Measurements from ENCODE around the gene NOX4. TPM values are rescaled to one million over a fixed set of nuclear protein-coding genes. Genes with fewer than 3 reads are reported as not detected.
"Not testable (repeated sequence)": the region's sequence is repeated elsewhere in the genome, so short reads cannot be mapped to it uniquely, and the experiment has no call there.

NOX4 gene
- total RNA-seq, 1 experiment from 2014 or later: not detected

DNA sequence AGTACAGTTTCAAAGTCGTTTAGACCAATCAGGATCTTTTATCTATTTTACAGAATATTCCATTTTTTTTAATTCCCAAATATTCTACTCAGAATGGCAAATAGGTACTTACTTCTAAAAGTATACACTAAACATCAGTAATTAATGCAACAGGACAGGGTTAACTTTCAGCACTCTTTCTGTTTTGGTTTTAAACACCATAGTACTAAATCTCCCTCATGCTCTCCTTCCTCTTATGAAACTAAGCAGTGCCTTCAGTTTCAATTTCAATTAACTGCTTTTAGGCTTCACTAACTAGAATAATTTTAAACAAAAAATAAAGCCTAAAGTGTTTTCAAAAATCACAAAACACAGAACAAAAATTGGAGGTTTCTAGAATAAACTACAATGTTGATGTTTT, 57.9 kb downstream of the NOX4 start:
- Histone ChIP-seq H3K27me3 (ENCODE audit: insufficient read depth, low read depth) (no peaks in the 10 kb centered on the region), H3F3A (ENCODE audit: insufficient read depth, low read depth) (no peaks in the 10 kb centered on the region), H3K4me3 (no peak overlapping the region), H3K9me3 (ENCODE audit: insufficient read depth, low read depth) (no peaks in the 10 kb centered on the region), H3K36me3 (ENCODE audit: low read depth) (no peaks in the 10 kb centered on the region), H3K9me2 (ENCODE audit: insufficient read depth) (0 out of 2 replicates have a peak, but pooled peaks cover 4% of the 10 kb centered on the region), H3K27ac (no peak overlapping the region), H2AFZ (no peak overlapping the region), H4K20me1 (ENCODE audit: insufficient read depth) (no peaks in the 10 kb centered on the region), H3K4me2 (no peak overlapping the region), H3K4me1 (replicated peaks; ENCODE audit: insufficient read depth) (no peaks in the 10 kb centered on the region), H3K79me2 (ENCODE audit: low read depth) (no peaks in the 10 kb centered on the region)
- DNase-seq: no peak
- POLR2A ChIA-PET (ENCODE audit: unreplicated experiment): no interaction called here
- TF ChIP-seq, protein P1, sequence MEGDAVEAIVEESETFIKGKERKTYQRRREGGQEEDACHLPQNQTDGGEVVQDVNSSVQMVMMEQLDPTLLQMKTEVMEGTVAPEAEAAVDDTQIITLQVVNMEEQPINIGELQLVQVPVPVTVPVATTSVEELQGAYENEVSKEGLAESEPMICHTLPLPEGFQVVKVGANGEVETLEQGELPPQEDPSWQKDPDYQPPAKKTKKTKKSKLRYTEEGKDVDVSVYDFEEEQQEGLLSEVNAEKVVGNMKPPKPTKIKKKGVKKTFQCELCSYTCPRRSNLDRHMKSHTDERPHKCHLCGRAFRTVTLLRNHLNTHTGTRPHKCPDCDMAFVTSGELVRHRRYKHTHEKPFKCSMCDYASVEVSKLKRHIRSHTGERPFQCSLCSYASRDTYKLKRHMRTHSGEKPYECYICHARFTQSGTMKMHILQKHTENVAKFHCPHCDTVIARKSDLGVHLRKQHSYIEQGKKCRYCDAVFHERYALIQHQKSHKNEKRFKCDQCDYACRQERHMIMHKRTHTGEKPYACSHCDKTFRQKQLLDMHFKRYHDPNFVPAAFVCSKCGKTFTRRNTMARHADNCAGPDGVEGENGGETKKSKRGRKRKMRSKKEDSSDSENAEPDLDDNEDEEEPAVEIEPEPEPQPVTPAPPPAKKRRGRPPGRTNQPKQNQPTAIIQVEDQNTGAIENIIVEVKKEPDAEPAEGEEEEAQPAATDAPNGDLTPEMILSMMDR (conservative IDR thresholded peaks at IDR 0.05): no peak
- no peak for TF ChIP-seq EZH2 (IDR thresholded peaks at IDR 0.05; ENCODE audit: low read depth)
- CTCF ChIA-PET: no interaction called here
- intact Hi-C loops (cut with micrococcal nuclease; ENCODE audit: unreplicated experiment): no loop called here
- no TSS peak for BruUV-seq (replicated peaks)

DNA sequence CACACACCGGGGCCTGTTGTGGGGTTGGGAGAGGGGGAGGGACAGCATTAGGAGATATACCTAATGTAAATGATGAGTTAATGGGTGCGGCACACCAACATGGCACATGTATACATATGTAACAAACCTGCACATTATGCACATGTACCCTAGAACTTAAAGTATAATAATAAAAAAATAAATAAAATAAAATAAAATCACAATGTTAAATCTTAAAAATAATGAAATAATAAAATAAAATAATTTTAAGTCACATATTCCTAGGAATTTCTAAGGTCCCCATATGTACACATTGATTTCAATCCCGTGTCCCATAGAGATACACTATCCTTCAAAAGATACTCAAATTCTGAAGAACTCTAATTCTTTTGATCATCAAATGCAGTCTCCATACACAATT, 59.0 kb downstream of the NOX4 start:
- H3K4me3 ChIP-seq; H3K9me2 ChIP-seq (ENCODE audit: insufficient read depth); H2AFZ ChIP-seq; H3K27ac ChIP-seq; H3F3A ChIP-seq (ENCODE audit: insufficient read depth, low read depth); BruUV-seq (replicated peaks); CTCF ChIA-PET; H3K79me2 ChIP-seq (ENCODE audit: low read depth); H3K36me3 ChIP-seq (ENCODE audit: low read depth); H3K9me3 ChIP-seq (ENCODE audit: insufficient read depth, low read depth); DNase-seq; intact Hi-C loops (cut with micrococcal nuclease; ENCODE audit: unreplicated experiment); H3K27me3 ChIP-seq (ENCODE audit: insufficient read depth, low read depth); H3K4me1 ChIP-seq (replicated peaks; ENCODE audit: insufficient read depth); H3K4me2 ChIP-seq; POLR2A ChIA-PET (ENCODE audit: unreplicated experiment); H4K20me1 ChIP-seq (ENCODE audit: insufficient read depth): not testable (repeated sequence)

DNA sequence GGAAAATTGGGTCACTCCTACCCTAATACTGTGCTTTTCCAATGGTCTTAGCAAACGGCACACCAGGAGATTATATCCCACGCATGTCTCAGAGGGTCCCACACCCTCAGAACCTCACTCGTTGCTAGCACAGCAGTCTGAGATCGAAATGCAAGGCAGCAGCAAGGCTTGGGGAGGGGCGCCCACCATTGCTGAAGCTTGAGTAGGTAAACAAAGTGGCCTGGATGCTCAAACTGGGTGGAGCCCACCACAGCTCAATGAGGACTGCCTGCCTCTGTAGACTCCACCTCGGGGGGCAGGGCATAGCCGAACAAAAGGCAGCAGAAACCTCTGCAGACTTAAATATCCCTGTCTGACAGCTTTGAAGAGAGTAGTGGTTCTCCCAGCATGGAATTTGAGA, 64.7 kb downstream of the NOX4 start:
- CTCF ChIA-PET; H3K4me3 ChIP-seq; H3K27me3 ChIP-seq (ENCODE audit: insufficient read depth, low read depth); intact Hi-C loops (cut with micrococcal nuclease; ENCODE audit: unreplicated experiment); H3K4me1 ChIP-seq (replicated peaks; ENCODE audit: insufficient read depth); H3K79me2 ChIP-seq (ENCODE audit: low read depth); H3K9me2 ChIP-seq (ENCODE audit: insufficient read depth); H3K4me2 ChIP-seq; H3K36me3 ChIP-seq (ENCODE audit: low read depth); H3F3A ChIP-seq (ENCODE audit: insufficient read depth, low read depth); H4K20me1 ChIP-seq (ENCODE audit: insufficient read depth); H3K27ac ChIP-seq; H3K9me3 ChIP-seq (ENCODE audit: insufficient read depth, low read depth); DNase-seq; BruUV-seq (replicated peaks); POLR2A ChIA-PET (ENCODE audit: unreplicated experiment); H2AFZ ChIP-seq: not testable (repeated sequence)

DNA sequence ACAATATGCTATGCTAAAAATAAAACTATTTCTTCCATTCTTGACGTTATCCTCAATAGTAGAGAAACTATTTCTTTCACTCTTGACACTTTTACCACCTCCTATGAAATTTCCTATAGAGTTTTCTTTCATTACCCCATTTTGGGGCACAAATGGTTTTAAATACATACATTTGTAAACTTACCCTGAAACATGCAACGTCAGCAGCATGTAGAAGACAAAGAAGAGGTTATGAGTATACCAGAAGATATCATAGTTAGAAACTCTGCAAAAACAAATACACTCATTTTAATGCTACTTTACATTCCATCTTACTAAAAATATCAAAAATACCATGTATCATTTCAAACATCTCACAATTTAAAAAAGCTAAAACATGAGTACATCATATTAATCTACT, 69.5 kb downstream of the NOX4 start:
- Histone ChIP-seq H3K36me3 (ENCODE audit: low read depth) (no peaks in the 10 kb centered on the region), H3K9me2 (ENCODE audit: insufficient read depth) (no peaks in the 10 kb centered on the region; the same call in 1 of the 2 replicates), H2AFZ (no peak overlapping the region), H3K27me3 (ENCODE audit: insufficient read depth, low read depth) (no peaks in the 10 kb centered on the region), H3K4me3 (no peak overlapping the region), H3K4me2 (no peak overlapping the region), H4K20me1 (ENCODE audit: insufficient read depth) (no peaks in the 10 kb centered on the region), H3K9me3 (ENCODE audit: insufficient read depth, low read depth) (no peaks in the 10 kb centered on the region), H3K4me1 (replicated peaks; ENCODE audit: insufficient read depth) (no peaks in the 10 kb centered on the region), H3K27ac (no peak overlapping the region), H3K79me2 (ENCODE audit: low read depth) (no peaks in the 10 kb centered on the region), H3F3A (ENCODE audit: insufficient read depth, low read depth) (no peaks in the 10 kb centered on the region)
- no peak for DNase-seq
- CTCF ChIA-PET: no interaction called here
- BruUV-seq (replicated peaks): no TSS peak
- TF ChIP-seq, protein P1 (conservative IDR thresholded peaks at IDR 0.05): no peak
- no peak for TF ChIP-seq EZH2 (IDR thresholded peaks at IDR 0.05; ENCODE audit: low read depth)
- POLR2A ChIA-PET (ENCODE audit: unreplicated experiment): no interaction called here
- intact Hi-C loops (cut with micrococcal nuclease; ENCODE audit: unreplicated experiment): no loop called here

Data from PC-9 (cell line).